Esophagus squamous epithelium (tissue), 5 donors: Measurements from ENCODE around the gene RTN4R. TPM values are rescaled to one million over a fixed set of nuclear protein-coding genes. Genes with fewer than 3 reads are reported as not detected.
"Not testable (repeated sequence)": the region's sequence is repeated elsewhere in the genome, so short reads cannot be mapped to it uniquely, and the experiment has no call there.

Source experiments
- DNase-seq: peaks from one replicate; lab custom pipeline; 2025; lab: John Stamatoyannopoulos, UW
- H3K27ac ChIP-seq, 4 donors: fragments of 200-600 bp; sonication (generic); one replicate each; pipeline ENCODE4 v1.5.1; 2016 to 2019; ENCODE audit warnings: mild to moderate bottlenecking in 1 of 4
- H3K27me3 ChIP-seq, 4 donors: fragments of 200-600 bp; sonication (generic); 1 replicate in 3 of 4; 2 replicates in 1 of 4; pipeline versions ENCODE4 v1.5.1 to v1.6.0; 2017 to 2021; ENCODE audit warnings: antibody characterized with exemption in 1 of 4
- H3K36me3 ChIP-seq, 3 donors: fragments of 200-600 bp; sonication (generic); one replicate each; pipeline ENCODE4 v1.5.1; 2016 to 2019
- H3K4me1 ChIP-seq, 3 donors: fragments of 200-600 bp; sonication (generic); one replicate each; pipeline ENCODE4 v1.5.1; 2017 to 2019
- H3K4me3 ChIP-seq, 4 donors: fragments of 200-600 bp; sonication (generic); 1 replicate in 3 of 4; 2 replicates in 1 of 4; pipeline ENCODE4 v1.5.1; 2016 to 2019; ENCODE audit warnings: mild to moderate bottlenecking in 2 of 4, moderate library complexity in 1 of 4
- H3K9me3 ChIP-seq, 3 donors: fragments of 200-600 bp; sonication (generic); one replicate each; pipeline ENCODE4 v1.5.1; 2016 to 2019
- POLR2A ChIP-seq, 4 donors: fragments of 450-650 bp; IDR thresholded peaks; one replicate each; pipeline ENCODE4 v1.6.1; 2017; ENCODE audit warnings: antibody characterized with exemption in 4 of 4, mild to moderate bottlenecking in 4 of 4, moderate library complexity in 3 of 4
- WGBS, 2 donors: methylation state at CpG; one replicate each; pipeline ENCODE4 v1.1.5; 2018; 5-methylcytosine and 5-hydroxymethylcytosine counted together
- intact Hi-C: fragments of 100-400 bp; cut with DNase I; formaldehyde crosslinking; loops from one replicate; pipeline ENCODE4 v1.15.0; 2022
- total RNA-seq, 4 donors: library from RNA; depleted of rRNA; stranded (reverse); fragments of >200 nt; gene quantifications; one replicate each; pipeline ENCODE4 v1.1.0, GENCODE V29; 2016
- TF ChIP-seq, protein P1 (sequence below), 6 experiments: fragments of 450-650 bp in 4 of 6; fragments of 200-600 bp in 2 of 6; sonication (generic) in 2 of 6; IDR thresholded peaks; one replicate each; pipeline ENCODE4 v1.5.1; 2016 to 2019; ENCODE audit warnings: antibody characterized with exemption in 6 of 6, mild to moderate bottlenecking in 4 of 6, moderate library complexity in 4 of 6
- donor health status: DM: yes; HTN: yes; CAD: no.

Gene RTN4R
- 1 to 10 TPM in 3 of 4 donors, under 1 TPM in 1; 0.97 to 3.9 (median 2.5) TPM for total RNA-seq

DNA sequence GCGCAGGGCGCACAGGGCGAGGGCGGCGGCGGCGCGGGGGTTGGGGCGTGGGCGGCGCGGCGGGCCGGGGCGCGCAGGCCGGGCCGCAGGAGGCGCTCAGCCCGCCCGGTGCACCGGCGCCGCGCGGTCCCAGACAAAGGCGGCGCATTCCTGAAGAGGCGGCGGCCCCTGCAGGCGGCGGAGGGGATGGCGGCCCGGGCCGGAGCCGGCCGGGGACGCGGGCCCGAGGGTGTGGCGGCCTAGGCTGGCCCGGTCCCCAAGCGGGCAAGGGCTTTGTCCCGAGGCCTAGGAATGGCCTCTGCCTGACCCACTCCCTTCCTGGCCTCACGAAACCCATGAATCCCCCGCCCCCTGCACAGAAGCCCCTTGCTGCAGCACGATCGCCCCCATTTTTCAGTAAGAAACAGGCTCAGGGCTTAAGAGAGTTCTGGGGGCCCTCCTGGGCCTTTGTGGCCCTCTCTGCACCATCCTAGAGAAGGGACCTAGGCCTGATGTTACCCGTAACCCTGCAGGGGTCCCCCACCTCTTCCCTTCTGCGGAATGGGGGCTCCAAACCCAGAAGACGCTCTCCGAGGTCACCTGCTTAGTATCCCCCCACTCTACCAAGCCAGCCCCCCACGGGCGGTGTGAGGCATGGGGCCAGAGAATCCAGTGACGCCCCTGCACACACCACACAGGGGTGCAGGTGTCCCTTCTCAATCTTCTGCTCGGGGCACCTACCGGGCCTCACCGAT is at the start of gene RTN4R:
Gene RTN4R (minus strand): TSS at position 40 of the 734 bp plus-strand sequence. CDS start 226 bp downstream, outside the sequence.
- intact Hi-C loops, result no loop called here
- DNase-seq, result no peak
- Histone ChIP-seq H3K4me1 (peaks cover 7 to 21% (median 18%) of the 10 kb centered on the region in 3 donors), H3K9me3 (no peaks in the 10 kb centered on the region), H3K27me3 (peaks cover 0 to 16% (median 0%) of the 10 kb centered on the region in 4 donors), H3K36me3 (no peaks in the 10 kb centered on the region), H3K4me3 (peak within 1 kb of the TSS; percentile 41 to 75 (median 56)), H3K27ac (peak within 1 kb of the TSS; percentile 25 to 81 (median 62))
- 60% methylated on average over 2 of the region's 58 CpGs; no CpG with 5 or more reads in 1 of the 2 donors for WGBS, 2 donors
- TF ChIP-seq POLR2A (IDR thresholded peaks at IDR 0.05), result no peak
- TF ChIP-seq, protein P1, sequence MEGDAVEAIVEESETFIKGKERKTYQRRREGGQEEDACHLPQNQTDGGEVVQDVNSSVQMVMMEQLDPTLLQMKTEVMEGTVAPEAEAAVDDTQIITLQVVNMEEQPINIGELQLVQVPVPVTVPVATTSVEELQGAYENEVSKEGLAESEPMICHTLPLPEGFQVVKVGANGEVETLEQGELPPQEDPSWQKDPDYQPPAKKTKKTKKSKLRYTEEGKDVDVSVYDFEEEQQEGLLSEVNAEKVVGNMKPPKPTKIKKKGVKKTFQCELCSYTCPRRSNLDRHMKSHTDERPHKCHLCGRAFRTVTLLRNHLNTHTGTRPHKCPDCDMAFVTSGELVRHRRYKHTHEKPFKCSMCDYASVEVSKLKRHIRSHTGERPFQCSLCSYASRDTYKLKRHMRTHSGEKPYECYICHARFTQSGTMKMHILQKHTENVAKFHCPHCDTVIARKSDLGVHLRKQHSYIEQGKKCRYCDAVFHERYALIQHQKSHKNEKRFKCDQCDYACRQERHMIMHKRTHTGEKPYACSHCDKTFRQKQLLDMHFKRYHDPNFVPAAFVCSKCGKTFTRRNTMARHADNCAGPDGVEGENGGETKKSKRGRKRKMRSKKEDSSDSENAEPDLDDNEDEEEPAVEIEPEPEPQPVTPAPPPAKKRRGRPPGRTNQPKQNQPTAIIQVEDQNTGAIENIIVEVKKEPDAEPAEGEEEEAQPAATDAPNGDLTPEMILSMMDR (IDR thresholded peaks at IDR 0.05), result peak; percentile 30 to 89 (median 80)

GRCh38 chr22:20317402-20318042 is 49.4 kb upstream of the RTN4R start:
- DNase-seq, result not testable (repeated sequence)

GRCh38 chr22:20316844-20317401 is 48.8 kb upstream of the RTN4R start:
- H3K36me3 ChIP-seq, result peaks cover 0 to 26% (median 3%) of the 10 kb centered on the region in 3 donors
- no peak overlapping the region for H3K4me3 ChIP-seq
- H3K9me3 ChIP-seq, result no peaks in the 10 kb centered on the region
- no peak for DNase-seq
- no peak for TF ChIP-seq POLR2A (IDR thresholded peaks at IDR 0.05)
- TF ChIP-seq, protein P1 (IDR thresholded peaks at IDR 0.05), result no peak
- H3K27ac ChIP-seq, result no peak overlapping the region
- H3K27me3 ChIP-seq, result no peaks in the 10 kb centered on the region
- peaks cover 15 to 44% (median 27%) of the 10 kb centered on the region in 3 donors for H3K4me1 ChIP-seq
- 85% methylated on average over 2 to 7 of the region's 8 CpGs for WGBS, 2 donors
- intact Hi-C loops, result no loop called here

More at GRCh38 chr22:20317402-20318042, 49.4 kb upstream of the RTN4R start:
- H3K36me3 ChIP-seq, result peaks cover 0 to 23% (median 3%) of the 10 kb centered on the region in 3 donors
- intact Hi-C loops, H3K9me3 ChIP-seq, H3K4me3 ChIP-seq, H3K27ac ChIP-seq, H3K27me3 ChIP-seq: not testable (repeated sequence)
- 42 to 52% methylated on average over 7 to 8 of the region's 8 CpGs for WGBS, 2 donors
- TF ChIP-seq, protein P1 (IDR thresholded peaks at IDR 0.05), result peak in 5 of 6 experiments; percentile 6 to 64 (median 54)
- H3K4me1 ChIP-seq, result peaks cover 15 to 45% (median 27%) of the 10 kb centered on the region in 3 donors

DNA sequence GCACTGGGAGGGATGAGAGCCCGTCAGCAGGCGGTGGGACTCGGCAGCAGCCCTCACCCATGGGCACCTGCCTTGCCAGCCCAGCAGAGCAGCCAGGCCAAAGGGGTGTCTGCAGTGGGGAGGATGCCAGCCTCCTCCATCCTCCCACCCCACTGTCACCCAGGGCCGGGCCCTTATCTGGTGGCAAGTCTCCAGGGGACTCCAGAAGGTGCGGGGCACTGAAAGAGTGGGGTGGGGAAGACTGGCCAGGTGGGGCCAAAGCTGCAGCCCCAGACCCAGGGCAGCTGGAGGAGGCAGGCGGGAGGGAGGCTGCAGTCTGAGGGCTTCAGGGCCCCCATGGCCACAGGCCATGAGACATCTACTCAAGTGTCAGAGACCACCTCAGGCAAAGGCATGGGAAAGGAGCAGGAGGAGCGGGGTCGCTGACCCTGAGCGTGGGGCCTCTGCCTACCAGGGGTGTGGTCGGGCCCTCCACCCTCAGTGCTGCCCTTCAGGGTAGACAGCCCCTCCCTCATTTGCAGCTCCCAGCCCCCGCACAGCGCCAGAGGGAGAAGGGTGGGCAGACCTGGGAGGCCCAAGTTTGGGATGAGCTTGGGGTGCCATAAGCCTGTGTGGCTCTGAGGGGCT is 48.2 kb upstream of the RTN4R start:
- TF ChIP-seq, protein P1 (IDR thresholded peaks at IDR 0.05), result no peak
- no peak for TF ChIP-seq POLR2A (IDR thresholded peaks at IDR 0.05)
- Histone ChIP-seq H3K27ac (no peak overlapping the region), H3K9me3 (no peaks in the 10 kb centered on the region), H3K4me1 (peaks cover 15 to 38% (median 27%) of the 10 kb centered on the region in 3 donors), H3K4me3 (no peak overlapping the region), H3K36me3 (peaks cover 0 to 26% (median 3%) of the 10 kb centered on the region in 3 donors), H3K27me3 (no peaks in the 10 kb centered on the region)
- intact Hi-C loops, result no loop called here
- DNase-seq, result no peak
- 85 to 100% methylated on average over 3 to 5 of the region's 12 CpGs for whole genome bisulfite sequencing, 2 donors
